Caco-2 (cell line): ENCODE data around the gene ALDH4A1. TPM values are rescaled to one million over a fixed set of nuclear protein-coding genes. Genes with fewer than 3 reads are reported as not detected.

Experiments used
- BruUV-seq: library from RNA; stranded (reverse); fragments of 400-500 nt; replicated peaks from 2 replicates; lab custom pipeline; 2021; lab: Mats Ljungman, UMichigan
- CTCF ChIA-PET: fragments of 300-600 bp; sonication (Branson Sonifier 250); formaldehyde crosslinking; loops from one replicate; lab custom pipeline; 2022; ENCODE audit warnings: antibody characterized with exemption; lab: Charles Lee
- POLR2A ChIA-PET: fragments of 300-600 bp; sonication (Branson Sonifier 250); formaldehyde crosslinking; loops from one replicate; lab custom pipeline; 2022; ENCODE audit warnings: antibody characterized with exemption; lab: Charles Lee
- DNase-seq, 2 experiments: peaks; one replicate each; pipeline versions ENCODE4 v3.0.0 to v3.0.0-alpha.2; 2020 to 2022
- H3K27me3 ChIP-seq: replicated peaks from 2 replicates; pipeline ENCODE4 v1.6.0; 2011; ENCODE audit warnings: low read length; ENCODE audit not compliant: control insufficient read depth, insufficient read depth
- H3K36me3 ChIP-seq: 2 replicates; pipeline ENCODE4 v1.5.1; 2011; ENCODE audit warnings: low read length; ENCODE audit not compliant: control insufficient read depth, insufficient read depth
- H3K4me1 ChIP-seq: fragments of 250-450 bp; sonication (Bioruptor Pico); 2 replicates; pipeline ENCODE4 v1.5.1; 2020; ENCODE audit warnings: mild to moderate bottlenecking
- H3K4me3 ChIP-seq: 2 replicates; pipeline ENCODE4 v1.5.1; 2011; ENCODE audit warnings: low read depth, mild to moderate bottlenecking, control low read depth, low read length
- H3K9me3 ChIP-seq: fragments of 250-450 bp; sonication (Bioruptor Pico); 2 replicates; pipeline ENCODE4 v1.5.1; 2020; ENCODE audit warnings: mild to moderate bottlenecking, moderate library complexity
- H3K27ac Mint-ChIP-seq: one replicate; pipeline ENCODE4 v1.8.0; 2022; ENCODE audit warnings: mixed read lengths; ENCODE audit not compliant: unreplicated experiment
- H3K27me3 Mint-ChIP-seq: one replicate; pipeline ENCODE4 v1.8.0; 2022; ENCODE audit warnings: mixed read lengths; ENCODE audit not compliant: insufficient read depth, unreplicated experiment
- H3K36me3 Mint-ChIP-seq: one replicate; pipeline ENCODE4 v1.8.0; 2022; ENCODE audit warnings: mild to moderate bottlenecking, mixed read lengths; ENCODE audit not compliant: insufficient read depth, unreplicated experiment
- H3K4me1 Mint-ChIP-seq: one replicate; pipeline ENCODE4 v1.8.0; 2022; ENCODE audit warnings: low read depth, mixed read lengths; ENCODE audit not compliant: unreplicated experiment
- H3K4me3 Mint-ChIP-seq: one replicate; pipeline ENCODE4 v1.8.0; 2022; ENCODE audit warnings: mild to moderate bottlenecking, moderate library complexity, mixed read lengths; ENCODE audit not compliant: unreplicated experiment
- H3K9me3 Mint-ChIP-seq: one replicate; pipeline ENCODE4 v1.8.0; 2022; ENCODE audit warnings: mixed read lengths; ENCODE audit not compliant: unreplicated experiment
- CTCF ChIP-seq, 2 experiments: fragments of 200-600 bp in 1 of 2; IDR thresholded peaks; 1 replicate in 1 of 2; 2 replicates in 1 of 2; pipeline versions ENCODE4 v1.5.1 to v1.8.0; 2011 to 2022; ENCODE audit warnings: antibody characterized with exemption in 1 of 2, control low read depth in 1 of 2, inconsistent platforms in 1 of 2, low read depth in 1 of 2, low read length in 1 of 2, mild to moderate bottlenecking in 1 of 2, moderate library complexity in 1 of 2; ENCODE audit not compliant: insufficient read depth in 1 of 2, severe bottlenecking in 1 of 2, unreplicated experiment in 1 of 2
- intact Hi-C: fragments of 100-400 bp; cut with micrococcal nuclease; formaldehyde crosslinking; loops from one replicate; pipeline ENCODE4 v1.10.0; 2022; ENCODE audit not compliant: unreplicated experiment
- total RNA-seq: library from RNA; stranded (reverse); gene quantifications from 2 replicates; pipeline ENCODE4 v1.2.3, GENCODE V29; 2022

The ALDH4A1 gene
- total RNA-seq, 1 experiment from 2014 or later, result 18.0 TPM

- no peaks in the 10 kb centered on the region for H3K4me1 Mint-ChIP-seq
- H3K27me3 Mint-ChIP-seq, result no peaks in the 10 kb centered on the region
- Histone ChIP-seq H3K36me3 (no peaks in the 10 kb centered on the region), H3K27me3 (no peaks in the 10 kb centered on the region), H3K9me3 (no peaks in the 10 kb centered on the region), H3K4me3 (no peak overlapping the region), H3K4me1 (no peaks in the 10 kb centered on the region)
- H3K27ac Mint-ChIP-seq, result no peak overlapping the region
- no peaks in the 10 kb centered on the region for H3K9me3 Mint-ChIP-seq
- CTCF ChIA-PET, result no interaction called here
- POLR2A ChIA-PET, result interaction anchor here (0.8 kb wide), 1 partner anchor 21 kb away, joined by 5 read pairs; no protein-coding TSS in a partner anchor
- no peaks in the 10 kb centered on the region for H3K36me3 Mint-ChIP-seq
- no peak overlapping the region for H3K4me3 Mint-ChIP-seq
- DNase-seq, result no peak
- no TSS peak for BruUV-seq
- intact Hi-C loops, result no loop called here
- TF ChIP-seq CTCF (IDR thresholded peaks at IDR 0.05; ENCODE audit: insufficient read depth in 1 of 2, low read depth in 1 of 2, low read length in 1 of 2, severe bottlenecking in 1 of 2, unreplicated experiment in 1 of 2), result no peak
These were observed 26.1 kb upstream of the ALDH4A1 start for GRCh38 chr1:18928406-18928805.

GRCh38 chr1:18927654-18928272 lies 25.4 kb upstream of the ALDH4A1 start:
- Mint-ChIP-seq H3K36me3 (no peaks in the 10 kb centered on the region), H3K9me3 (no peaks in the 10 kb centered on the region), H3K4me1 (no peaks in the 10 kb centered on the region), H3K27ac (no peak overlapping the region), H3K27me3 (no peaks in the 10 kb centered on the region), H3K4me3 (no peak overlapping the region)
- H3K4me1 ChIP-seq, result peaks cover 5% of the 10 kb centered on the region
- intact Hi-C loops, result no loop called here
- ChIA-PET POLR2A (no interaction called here), CTCF (interaction anchor here (0.6 kb wide), 1 partner anchor 130 kb away, joined by 3 read pairs; no protein-coding TSS in a partner anchor)
- no peaks in the 10 kb centered on the region for H3K27me3 ChIP-seq
- no peaks in the 10 kb centered on the region for H3K36me3 ChIP-seq
- no peaks in the 10 kb centered on the region for H3K9me3 ChIP-seq
- no peak for TF ChIP-seq CTCF (IDR thresholded peaks at IDR 0.05; ENCODE audit: insufficient read depth in 1 of 2, low read depth in 1 of 2, low read length in 1 of 2, severe bottlenecking in 1 of 2, unreplicated experiment in 1 of 2)
- no TSS peak for BruUV-seq
- DNase-seq, result no peak
- H3K4me3 ChIP-seq, result no peak overlapping the region

GRCh38 chr1:18927082-18927653 lies 24.8 kb upstream of the ALDH4A1 start:
- no peaks in the 10 kb centered on the region for H3K4me1 Mint-ChIP-seq
- ChIA-PET CTCF (interaction anchor here (0.6 kb wide), 1 partner anchor 131 kb away, joined by 3 read pairs; no protein-coding TSS in a partner anchor), POLR2A (no interaction called here)
- BruUV-seq, result no TSS peak
- no peak for TF ChIP-seq CTCF (IDR thresholded peaks at IDR 0.05; ENCODE audit: insufficient read depth in 1 of 2, low read depth in 1 of 2, low read length in 1 of 2, severe bottlenecking in 1 of 2, unreplicated experiment in 1 of 2)
- Histone ChIP-seq H3K36me3 (no peaks in the 10 kb centered on the region), H3K9me3 (no peaks in the 10 kb centered on the region), H3K4me1 (peaks cover 11% of the 10 kb centered on the region), H3K4me3 (no peak overlapping the region), H3K27me3 (no peaks in the 10 kb centered on the region)
- no peak for DNase-seq
- H3K27ac Mint-ChIP-seq, result no peak overlapping the region
- H3K36me3 Mint-ChIP-seq, result no peaks in the 10 kb centered on the region
- intact Hi-C loops, result no loop called here
- no peak overlapping the region for H3K4me3 Mint-ChIP-seq
- H3K9me3 Mint-ChIP-seq, result no peaks in the 10 kb centered on the region
- H3K27me3 Mint-ChIP-seq, result no peaks in the 10 kb centered on the region
